Endodermal cell (in vitro differentiated cells): ENCODE measurements around the gene RND3. TPM values are rescaled to one million over a fixed set of nuclear protein-coding genes. Genes with fewer than 3 reads are reported as not detected.

Source experiments
- DNase-seq: peaks from one replicate; pipeline ENCODE4 v3.0.0-alpha.2; 2017
- H3K27ac ChIP-seq: 2 replicates; pipeline ENCODE4 v1.5.1; 2013; ENCODE audit warnings: mild to moderate bottlenecking, low read depth, low read length, moderate library complexity
- H3K27me3 ChIP-seq: 2 replicates; pipeline ENCODE4 v1.6.1; 2013; ENCODE audit warnings: mild to moderate bottlenecking, low read length, moderate library complexity; ENCODE audit not compliant: insufficient read depth, control insufficient read depth, poor library complexity, severe bottlenecking
- H3K36me3 ChIP-seq: 2 replicates; pipeline ENCODE4 v1.7.0; 2013; ENCODE audit warnings: mild to moderate bottlenecking, low read length, moderate library complexity; ENCODE audit not compliant: control insufficient read depth, insufficient read depth
- H3K4me1 ChIP-seq: one replicate; pipeline ENCODE4 v1.7.0; 2013; ENCODE audit warnings: low read length; ENCODE audit not compliant: control insufficient read depth, insufficient read depth
- H3K4me3 ChIP-seq: 2 replicates; pipeline ENCODE4 v1.5.1; 2013; ENCODE audit warnings: mild to moderate bottlenecking, low read length, moderate library complexity
- H3K9ac ChIP-seq: 2 replicates; pipeline ENCODE4 v1.6.1; 2013; ENCODE audit warnings: mild to moderate bottlenecking, low read length, moderate library complexity; ENCODE audit not compliant: poor library complexity, severe bottlenecking; ENCODE audit errors: extremely low read depth
- H3K9me3 ChIP-seq: 2 replicates; pipeline ENCODE4 v1.6.1; 2013; ENCODE audit warnings: mild to moderate bottlenecking, low read length, moderate library complexity; ENCODE audit not compliant: control insufficient read depth
- H3K27ac Mint-ChIP-seq: 2 replicates; pipeline ENCODE4 v1.8.0; 2020; ENCODE audit warnings: mixed read lengths
- H3K27me3 Mint-ChIP-seq: 2 replicates; pipeline ENCODE4 v1.8.0; 2021; ENCODE audit warnings: mild to moderate bottlenecking, mixed read lengths; ENCODE audit not compliant: insufficient read depth
- H3K36me3 Mint-ChIP-seq: 2 replicates; pipeline ENCODE4 v1.8.0; 2020; ENCODE audit warnings: low read depth, mixed read lengths
- H3K4me1 Mint-ChIP-seq: 2 replicates; pipeline ENCODE4 v1.8.0; 2020; ENCODE audit warnings: mixed read lengths
- H3K4me3 Mint-ChIP-seq: 2 replicates; pipeline ENCODE4 v1.8.0; 2020; ENCODE audit warnings: mild to moderate bottlenecking, moderate library complexity, mixed read lengths
- H3K9me3 Mint-ChIP-seq: 2 replicates; pipeline ENCODE4 v1.8.0; 2020; ENCODE audit warnings: mild to moderate bottlenecking, mixed read lengths
- CTCF ChIP-seq: fragments of 200-600 bp; sonication (generic); conservative IDR thresholded peaks from 2 replicates; pipeline ENCODE4 v1.5.0; 2021; ENCODE audit warnings: antibody characterized with exemption, mild to moderate bottlenecking
- WGBS, 2 experiments: methylation state at CpG; one replicate each; pipeline versions ENCODE4 v1.1.5 to v1.1.7; 2013; ENCODE audit warnings: missing lambda C conversion rate in 2 of 2, mixed read lengths in 1 of 2; ENCODE audit not compliant: insufficient coverage in 1 of 2, insufficient read length in 1 of 2; 5-methylcytosine and 5-hydroxymethylcytosine counted together
- total RNA-seq, 2 donors: library from RNA; stranded (reverse); fragmentation: NEBNext Ultra II Directional in 1 of 2; extraction: Animal tissue kit (Norgen Biotek cat#: 25700) in 1 of 2; gene quantifications; 2 replicates in 1 of 2; 3 replicates in 1 of 2; pipeline ENCODE4 v1.2.1, GENCODE V29; 2021

Gene RND3
- total RNA-seq, 2 donors from 2014 or later: 1.3 to 7.8 TPM

GRCh38 chr2:150491430-150491829 is 4.0 kb upstream of the RND3 start:
- Mint-ChIP-seq H3K27me3 (peaks cover 17% of the 10 kb centered on the region), H3K36me3 (no peaks in the 10 kb centered on the region), H3K4me3 (no peak overlapping the region), H3K4me1 (peaks cover 15% of the 10 kb centered on the region), H3K9me3 (no peaks in the 10 kb centered on the region), H3K27ac (no peak overlapping the region)
- no peaks in the 10 kb centered on the region for H3K9me3 ChIP-seq
- H3K4me3 ChIP-seq: no peak overlapping the region
- H3K27ac ChIP-seq: no peak overlapping the region
- H3K9ac ChIP-seq: no peak overlapping the region
- peaks cover 12% of the 10 kb centered on the region for H3K27me3 ChIP-seq
- DNase-seq: no peak
- no peaks in the 10 kb centered on the region for H3K36me3 ChIP-seq
- peaks cover 3% of the 10 kb centered on the region for H3K4me1 ChIP-seq
- no peak for TF ChIP-seq CTCF
- 90 to 100% methylated on average over 1 to 2 of the region's 2 CpGs for WGBS, 2 experiments

GRCh38 chr2:150490466-150490865 is 3.0 kb upstream of the RND3 start:
- no peak for TF ChIP-seq CTCF
- DNase-seq: no peak
- Histone ChIP-seq H3K27me3 (peaks cover 21% of the 10 kb centered on the region), H3K27ac (no peak overlapping the region), H3K9ac (no peak overlapping the region), H3K9me3 (no peaks in the 10 kb centered on the region), H3K4me3 (no peak overlapping the region), H3K4me1 (peaks cover 3% of the 10 kb centered on the region), H3K36me3 (no peaks in the 10 kb centered on the region)
- 95 to 98% methylated on average over 5 to 6 of the region's 6 CpGs for WGBS, 2 experiments
- H3K9me3 Mint-ChIP-seq: no peaks in the 10 kb centered on the region
- H3K36me3 Mint-ChIP-seq: no peaks in the 10 kb centered on the region
- H3K4me3 Mint-ChIP-seq: no peak overlapping the region
- no peak overlapping the region for H3K27ac Mint-ChIP-seq
- H3K27me3 Mint-ChIP-seq: peaks cover 26% of the 10 kb centered on the region
- peaks cover 16% of the 10 kb centered on the region for H3K4me1 Mint-ChIP-seq

- WGBS, 2 experiments: 0% methylated on average over 2 to 45 of the region's 45 CpGs
- Mint-ChIP-seq H3K27me3 (peaks cover 44% of the 10 kb centered on the region), H3K36me3 (no peaks in the 10 kb centered on the region), H3K27ac (peak overlapping the region; percentile 3), H3K9me3 (no peaks in the 10 kb centered on the region), H3K4me3 (peak overlapping the region; percentile 71), H3K4me1 (peaks cover 19% of the 10 kb centered on the region)
- Histone ChIP-seq H3K27ac (peak overlapping the region; percentile 80), H3K9me3 (no peaks in the 10 kb centered on the region), H3K36me3 (no peaks in the 10 kb centered on the region), H3K27me3 (peaks cover 43% of the 10 kb centered on the region), H3K4me1 (peaks cover 3% of the 10 kb centered on the region), H3K9ac (peak overlapping the region; percentile 24), H3K4me3 (peak overlapping the region; percentile 80)
- DNase-seq: peak; percentile 77
- TF ChIP-seq CTCF: no peak
Observed at GRCh38 chr2:150486539-150487484, 655 bp downstream of the RND3 start.
